Cardiac fibroblast (primary cell): ENCODE measurements around the gene TENT4A.
"Not testable (repeated sequence)": the region's sequence is repeated elsewhere in the genome, so short reads cannot be mapped to it uniquely, and the experiment has no call there.

ENCODE experiments used
- DNase-seq, 2 donors: peaks; one replicate each; pipeline versions ENCODE4 v3.0.0 to v3.0.0-alpha.2; 2010; ENCODE audit warnings: low read depth in 2 of 2
- H3K4me3 ChIP-seq, 2 donors: replicated peaks in 1 of 2; 1 replicate in 1 of 2; 2 replicates in 1 of 2; pipeline ENCODE4 v1.5.1; 2011; ENCODE audit warnings: low read depth in 2 of 2, low read length in 2 of 2, mild to moderate bottlenecking in 2 of 2, moderate library complexity in 1 of 2
- CTCF ChIP-seq: IDR thresholded peaks from one replicate; pipeline ENCODE4 v1.5.1; 2011; ENCODE audit warnings: low read depth, mild to moderate bottlenecking, low read length, inconsistent platforms

TENT4A gene

GRCh38 chr5:6713274-6714225, at the start of gene TENT4A:
Gene TENT4A (plus strand): TSS chr5:6713432. CDS start chr5:6713984, 552 bp downstream.
- DNase-seq = peak in 1 of 2 donors; percentile 12
- H3K4me3 ChIP-seq = peak within 1 kb of the TSS; percentile 68 to 71
- no peak for TF ChIP-seq CTCF

GRCh38 chr5:6666762-6667161, 46.5 kb upstream of the TENT4A start:
- no peak overlapping the region for H3K4me3 ChIP-seq
- TF ChIP-seq CTCF = no peak
- DNase-seq = no peak

GRCh38 chr5:6667648-6668047, 45.6 kb upstream of the TENT4A start:
- DNase-seq = no peak
- no peak overlapping the region for H3K4me3 ChIP-seq
- TF ChIP-seq CTCF = no peak

- DNase-seq, H3K4me3 ChIP-seq: not testable (repeated sequence)
These were observed 44.5 kb upstream of the TENT4A start for GRCh38 chr5:6668717-6669116.

GRCh38 chr5:6673031-6673430, 40.2 kb upstream of the TENT4A start:
- no peak for TF ChIP-seq CTCF
- no peak for DNase-seq
- H3K4me3 ChIP-seq = no peak overlapping the region

- TF ChIP-seq CTCF = no peak
- H3K4me3 ChIP-seq = no peak overlapping the region
- DNase-seq = no peak
These were observed 39.3 kb upstream of the TENT4A start for GRCh38 chr5:6673963-6674362.

GRCh38 chr5:6674421-6674820, 38.8 kb upstream of the TENT4A start:
- TF ChIP-seq CTCF = no peak
- DNase-seq = no peak
- H3K4me3 ChIP-seq = no peak overlapping the region
